GM23338 (cell line): Measurements from ENCODE around the gene NUP214.

Source experiments
- CREB1 ChIP-seq: fragments of 250-450 bp; sonication (Bioruptor Pico); IDR thresholded peaks from 2 replicates; pipeline ENCODE4 v1.5.0; 2020; ENCODE audit warnings: low read depth, mild to moderate bottlenecking, moderate library complexity
- EZH2 ChIP-seq: fragments of 200-600 bp; sonication (generic); IDR thresholded peaks from one replicate; pipeline ENCODE4 v1.8.0; 2017; ENCODE audit warnings: antibody characterized with exemption, mild to moderate bottlenecking, low read depth; ENCODE audit not compliant: unreplicated experiment
- EZH2phosphoT487 ChIP-seq: fragments of 200-600 bp; sonication (generic); IDR thresholded peaks from one replicate; pipeline ENCODE4 v1.8.1; 2018; ENCODE audit warnings: antibody characterized with exemption; ENCODE audit not compliant: unreplicated experiment
- JUNB ChIP-seq: IDR thresholded peaks from one replicate; pipeline ENCODE4 v1.6.1; 2016; ENCODE audit warnings: antibody characterized with exemption; ENCODE audit not compliant: unreplicated experiment
- NANOG ChIP-seq: IDR thresholded peaks from 2 replicates; pipeline ENCODE4 v1.6.1; 2016; ENCODE audit warnings: antibody characterized with exemption, borderline replicate concordance
- POLR2AphosphoS5 ChIP-seq: IDR thresholded peaks from 2 replicates; pipeline ENCODE4 v1.6.1; 2016; ENCODE audit warnings: antibody characterized with exemption, low read depth
- ZNF114 ChIP-seq: fragments of 250-450 bp; sonication (Bioruptor Pico); IDR thresholded peaks from 2 replicates; pipeline ENCODE4 v1.5.0; 2020; ENCODE audit warnings: mild to moderate bottlenecking, moderate library complexity
- TF ChIP-seq, protein P1 (sequence below), 2 experiments: fragments of 200-600 bp in 1 of 2; sonication (generic) in 1 of 2; conservative IDR thresholded peaks; 2 replicates each; pipeline versions ENCODE4 v1.5.1 to v1.6.1; 2016 to 2017; ENCODE audit warnings: antibody characterized with exemption in 2 of 2, low read depth in 2 of 2, mild to moderate bottlenecking in 2 of 2, moderate library complexity in 1 of 2
- TF ChIP-seq, protein P2 (sequence below): IDR thresholded peaks from one replicate; pipeline ENCODE4 v1.6.1; 2018; ENCODE audit warnings: antibody characterized with exemption; ENCODE audit not compliant: unreplicated experiment
- TF ChIP-seq, protein P3 (sequence below): IDR thresholded peaks from 2 replicates; pipeline ENCODE4 v1.6.1; 2016; ENCODE audit warnings: antibody characterized with exemption

DNA sequence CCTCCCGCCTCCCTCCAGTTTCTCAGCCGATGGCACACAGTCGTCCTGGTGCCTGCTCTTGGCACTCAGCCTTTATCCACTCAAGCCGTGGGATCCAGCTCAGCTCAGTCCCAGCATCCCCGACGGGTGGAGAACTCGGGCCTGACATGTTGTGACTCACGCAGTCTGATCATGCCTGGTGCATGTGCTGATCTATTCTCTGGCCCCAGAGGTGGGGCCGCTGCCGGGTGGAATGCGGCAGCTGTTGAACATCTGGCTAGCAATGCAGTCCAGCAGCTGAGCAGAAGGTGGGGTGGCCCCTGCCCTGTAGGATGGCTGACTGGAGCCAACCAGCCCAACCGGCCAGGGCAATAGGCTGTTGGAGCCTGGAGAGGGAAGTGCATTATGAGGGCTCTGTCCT lies 30.8 kb upstream of the NUP214 start:
- TF ChIP-seq, protein P1, sequence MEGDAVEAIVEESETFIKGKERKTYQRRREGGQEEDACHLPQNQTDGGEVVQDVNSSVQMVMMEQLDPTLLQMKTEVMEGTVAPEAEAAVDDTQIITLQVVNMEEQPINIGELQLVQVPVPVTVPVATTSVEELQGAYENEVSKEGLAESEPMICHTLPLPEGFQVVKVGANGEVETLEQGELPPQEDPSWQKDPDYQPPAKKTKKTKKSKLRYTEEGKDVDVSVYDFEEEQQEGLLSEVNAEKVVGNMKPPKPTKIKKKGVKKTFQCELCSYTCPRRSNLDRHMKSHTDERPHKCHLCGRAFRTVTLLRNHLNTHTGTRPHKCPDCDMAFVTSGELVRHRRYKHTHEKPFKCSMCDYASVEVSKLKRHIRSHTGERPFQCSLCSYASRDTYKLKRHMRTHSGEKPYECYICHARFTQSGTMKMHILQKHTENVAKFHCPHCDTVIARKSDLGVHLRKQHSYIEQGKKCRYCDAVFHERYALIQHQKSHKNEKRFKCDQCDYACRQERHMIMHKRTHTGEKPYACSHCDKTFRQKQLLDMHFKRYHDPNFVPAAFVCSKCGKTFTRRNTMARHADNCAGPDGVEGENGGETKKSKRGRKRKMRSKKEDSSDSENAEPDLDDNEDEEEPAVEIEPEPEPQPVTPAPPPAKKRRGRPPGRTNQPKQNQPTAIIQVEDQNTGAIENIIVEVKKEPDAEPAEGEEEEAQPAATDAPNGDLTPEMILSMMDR (conservative IDR thresholded peaks at IDR 0.05; ENCODE audit: low read depth in 2 of 2): no peak
- no peak for TF ChIP-seq POLR2AphosphoS5
- no peak for TF ChIP-seq CREB1 (CRISPR knock-in tag)
- TF ChIP-seq, protein P2, sequence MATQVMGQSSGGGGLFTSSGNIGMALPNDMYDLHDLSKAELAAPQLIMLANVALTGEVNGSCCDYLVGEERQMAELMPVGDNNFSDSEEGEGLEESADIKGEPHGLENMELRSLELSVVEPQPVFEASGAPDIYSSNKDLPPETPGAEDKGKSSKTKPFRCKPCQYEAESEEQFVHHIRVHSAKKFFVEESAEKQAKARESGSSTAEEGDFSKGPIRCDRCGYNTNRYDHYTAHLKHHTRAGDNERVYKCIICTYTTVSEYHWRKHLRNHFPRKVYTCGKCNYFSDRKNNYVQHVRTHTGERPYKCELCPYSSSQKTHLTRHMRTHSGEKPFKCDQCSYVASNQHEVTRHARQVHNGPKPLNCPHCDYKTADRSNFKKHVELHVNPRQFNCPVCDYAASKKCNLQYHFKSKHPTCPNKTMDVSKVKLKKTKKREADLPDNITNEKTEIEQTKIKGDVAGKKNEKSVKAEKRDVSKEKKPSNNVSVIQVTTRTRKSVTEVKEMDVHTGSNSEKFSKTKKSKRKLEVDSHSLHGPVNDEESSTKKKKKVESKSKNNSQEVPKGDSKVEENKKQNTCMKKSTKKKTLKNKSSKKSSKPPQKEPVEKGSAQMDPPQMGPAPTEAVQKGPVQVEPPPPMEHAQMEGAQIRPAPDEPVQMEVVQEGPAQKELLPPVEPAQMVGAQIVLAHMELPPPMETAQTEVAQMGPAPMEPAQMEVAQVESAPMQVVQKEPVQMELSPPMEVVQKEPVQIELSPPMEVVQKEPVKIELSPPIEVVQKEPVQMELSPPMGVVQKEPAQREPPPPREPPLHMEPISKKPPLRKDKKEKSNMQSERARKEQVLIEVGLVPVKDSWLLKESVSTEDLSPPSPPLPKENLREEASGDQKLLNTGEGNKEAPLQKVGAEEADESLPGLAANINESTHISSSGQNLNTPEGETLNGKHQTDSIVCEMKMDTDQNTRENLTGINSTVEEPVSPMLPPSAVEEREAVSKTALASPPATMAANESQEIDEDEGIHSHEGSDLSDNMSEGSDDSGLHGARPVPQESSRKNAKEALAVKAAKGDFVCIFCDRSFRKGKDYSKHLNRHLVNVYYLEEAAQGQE: no peak
- no peak for TF ChIP-seq EZH2phosphoT487
- no peak for TF ChIP-seq EZH2
- no peak for TF ChIP-seq NANOG
- TF ChIP-seq, protein P3, sequence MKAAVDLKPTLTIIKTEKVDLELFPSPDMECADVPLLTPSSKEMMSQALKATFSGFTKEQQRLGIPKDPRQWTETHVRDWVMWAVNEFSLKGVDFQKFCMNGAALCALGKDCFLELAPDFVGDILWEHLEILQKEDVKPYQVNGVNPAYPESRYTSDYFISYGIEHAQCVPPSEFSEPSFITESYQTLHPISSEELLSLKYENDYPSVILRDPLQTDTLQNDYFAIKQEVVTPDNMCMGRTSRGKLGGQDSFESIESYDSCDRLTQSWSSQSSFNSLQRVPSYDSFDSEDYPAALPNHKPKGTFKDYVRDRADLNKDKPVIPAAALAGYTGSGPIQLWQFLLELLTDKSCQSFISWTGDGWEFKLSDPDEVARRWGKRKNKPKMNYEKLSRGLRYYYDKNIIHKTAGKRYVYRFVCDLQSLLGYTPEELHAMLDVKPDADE: no peak
- TF ChIP-seq JUNB: no peak
- no peak for TF ChIP-seq ZNF114 (CRISPR knock-in tag)
